ENCODE data around the gene SLC25A19. TPM values are rescaled to one million over a fixed set of nuclear protein-coding genes. Genes with fewer than 3 reads are reported as not detected.

SLC25A19 gene
- total RNA-seq, 2 donors from 2014 or later, result 8.8 to 10.2 TPM

GRCh38 chr17:75319904-75320691, 30.9 kb upstream of the SLC25A19 start:
- Histone ChIP-seq H3K27ac (no peak overlapping the region), H3K36me3 (peaks cover 43% of the 10 kb centered on the region), H3K27me3 (no peaks in the 10 kb centered on the region), H3K4me3 (no peak overlapping the region), H3K4me1 (peaks cover 0 to 2% of the 10 kb centered on the region in 2 donors), H3K9me3 (no peaks in the 10 kb centered on the region)
- no peak for TF ChIP-seq CTCF (IDR thresholded peaks at IDR 0.05)
- no peak for DNase-seq (ENCODE audit: low spot score)

- DNase-seq (ENCODE audit: low spot score), result no peak
- Histone ChIP-seq H3K27me3 (no peaks in the 10 kb centered on the region), H3K9me3 (no peaks in the 10 kb centered on the region), H3K4me1 (no peaks in the 10 kb centered on the region), H3K27ac (no peak overlapping the region), H3K4me3 (no peak overlapping the region), H3K36me3 (peaks cover 39% of the 10 kb centered on the region)
- no peak for TF ChIP-seq CTCF (IDR thresholded peaks at IDR 0.05)
These were observed 29.5 kb upstream of the SLC25A19 start for GRCh38 chr17:75318615-75319222.

GRCh38 chr17:75318211-75318610, 29.0 kb upstream of the SLC25A19 start:
- no peaks in the 10 kb centered on the region for H3K4me1 ChIP-seq
- H3K4me3 ChIP-seq, result no peak overlapping the region
- H3K36me3 ChIP-seq, result peaks cover 39% of the 10 kb centered on the region
- no peak overlapping the region for H3K27ac ChIP-seq
- H3K9me3 ChIP-seq, result no peaks in the 10 kb centered on the region
- no peak for TF ChIP-seq CTCF (IDR thresholded peaks at IDR 0.05)
- no peak for DNase-seq (ENCODE audit: low spot score)
- no peaks in the 10 kb centered on the region for H3K27me3 ChIP-seq

- DNase-seq (ENCODE audit: low spot score), result no peak
- TF ChIP-seq CTCF (IDR thresholded peaks at IDR 0.05), result no peak
- no peak overlapping the region for H3K27ac ChIP-seq
- no peaks in the 10 kb centered on the region for H3K27me3 ChIP-seq
- H3K9me3 ChIP-seq, result no peaks in the 10 kb centered on the region
- H3K36me3 ChIP-seq, result peaks cover 39% of the 10 kb centered on the region
- H3K4me1 ChIP-seq, result no peaks in the 10 kb centered on the region
- no peak overlapping the region for H3K4me3 ChIP-seq
These were observed 28.4 kb upstream of the SLC25A19 start for GRCh38 chr17:75317671-75318070.

GRCh38 chr17:75316253-75316652, 27.0 kb upstream of the SLC25A19 start:
- Histone ChIP-seq H3K27me3 (no peaks in the 10 kb centered on the region), H3K36me3 (peaks cover 31% of the 10 kb centered on the region), H3K27ac (no peak overlapping the region), H3K9me3 (no peaks in the 10 kb centered on the region), H3K4me1 (no peaks in the 10 kb centered on the region), H3K4me3 (no peak overlapping the region)
- no peak for DNase-seq (ENCODE audit: low spot score)
- no peak for TF ChIP-seq CTCF (IDR thresholded peaks at IDR 0.05)

Measured in right atrium auricular region (tissue), 2 donors.